GM21423 (cell line): ENCODE measurements around the gene GZMM.

Experiments used
- ATAC-seq: cut with Tn5 transposase; IDR thresholded peaks from one replicate; pipeline ENCODE4 v1.9.1; 2021; ENCODE audit warnings: mild to moderate bottlenecking, moderate library complexity; ENCODE audit not compliant: unreplicated experiment

GZMM gene

DNA sequence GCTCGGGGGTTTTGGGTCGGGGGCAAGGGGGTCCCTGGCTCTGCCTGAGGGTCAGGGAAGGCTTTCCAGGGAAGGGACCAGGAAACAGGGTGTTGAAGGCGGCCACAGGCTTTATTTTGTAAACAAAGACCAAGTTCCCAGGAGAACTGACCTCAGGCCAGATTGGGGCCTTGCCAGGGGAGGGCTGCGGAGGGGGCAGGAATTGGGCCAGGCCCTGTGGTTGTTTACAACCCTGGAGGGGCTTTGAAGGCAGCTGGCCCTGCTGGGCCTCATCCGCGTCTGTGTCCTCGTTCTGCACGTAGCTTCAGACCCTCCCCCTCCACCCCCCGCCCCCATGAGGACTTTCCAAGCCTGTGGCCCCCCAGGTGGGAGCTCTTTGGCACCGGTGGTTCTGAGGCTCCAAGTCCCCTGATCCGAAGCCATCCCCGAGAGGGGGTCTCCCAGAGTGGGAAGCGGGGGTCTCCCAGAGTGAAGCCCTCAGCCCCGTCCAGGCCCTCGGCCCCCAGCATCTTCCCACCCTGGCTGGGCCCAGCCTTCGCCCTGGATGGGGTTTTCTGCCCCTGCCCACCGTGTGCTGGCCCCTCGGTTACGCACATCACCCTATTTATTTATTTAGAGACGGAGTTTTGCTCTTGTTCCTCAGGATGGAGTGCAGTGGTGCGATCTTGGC, 15.1 kb downstream of the GZMM start:
- ATAC-seq, result no peak

DNA sequence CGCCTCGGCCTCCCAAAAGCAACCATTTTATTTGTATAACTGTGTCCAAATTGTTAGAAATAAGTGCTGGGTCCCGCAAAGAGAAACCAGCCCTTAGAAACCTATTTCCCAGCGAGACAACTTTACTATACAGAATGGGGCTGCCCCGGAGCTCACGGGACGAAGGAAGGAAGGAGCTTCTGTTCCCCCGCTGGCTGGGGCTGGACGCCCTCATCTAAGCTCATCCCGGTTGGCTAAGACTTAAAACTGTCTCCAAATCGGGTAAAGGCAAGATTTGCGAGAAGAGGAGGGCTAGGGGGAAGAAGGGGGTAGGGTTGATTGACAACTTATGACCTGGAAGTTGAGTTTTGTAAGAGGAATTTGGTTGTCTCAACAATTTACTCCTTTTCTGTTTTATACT, 16.3 kb downstream of the GZMM start:
- ATAC-seq, result no peak

DNA sequence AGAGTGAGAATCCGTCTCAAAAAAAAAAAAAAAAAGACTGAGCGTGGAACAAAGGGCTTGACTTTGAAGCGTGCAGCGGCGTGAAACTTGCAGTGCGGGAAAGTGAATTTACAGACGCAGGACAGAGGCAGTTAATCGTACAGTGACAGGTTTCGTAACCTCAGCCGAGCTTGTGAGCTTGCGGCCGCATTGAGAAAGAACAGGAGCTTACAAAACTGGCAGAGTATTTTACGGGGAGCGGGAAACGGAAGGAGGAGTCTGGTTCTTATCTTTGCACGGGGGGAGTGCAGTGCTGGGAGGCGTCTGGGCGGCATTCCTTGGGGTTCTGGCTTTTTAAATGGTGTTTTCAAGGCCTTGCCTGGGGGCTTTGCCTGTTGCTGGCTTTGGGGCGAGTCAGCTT, 22.6 kb downstream of the GZMM start:
- no peak for ATAC-seq

DNA sequence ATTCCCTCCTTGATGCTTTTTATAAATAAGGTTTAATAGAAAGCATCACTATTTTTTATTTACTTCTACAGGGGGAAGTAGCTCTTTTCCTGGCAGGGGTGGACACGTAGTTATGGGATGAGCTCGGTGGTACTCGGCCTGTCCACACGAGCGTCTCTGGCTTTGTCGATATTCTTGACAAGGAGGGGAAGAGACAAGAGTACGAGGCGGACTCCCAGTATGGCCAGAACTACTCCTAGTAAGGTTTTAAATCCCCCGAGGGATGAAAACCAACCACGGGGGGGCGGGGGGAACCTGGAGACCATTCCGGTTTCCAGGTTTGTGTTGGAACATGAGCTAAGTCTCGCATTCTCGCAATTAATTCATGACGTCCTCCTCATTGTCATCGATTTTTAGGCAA, 23.0 kb downstream of the GZMM start:
- ATAC-seq, result no peak

DNA sequence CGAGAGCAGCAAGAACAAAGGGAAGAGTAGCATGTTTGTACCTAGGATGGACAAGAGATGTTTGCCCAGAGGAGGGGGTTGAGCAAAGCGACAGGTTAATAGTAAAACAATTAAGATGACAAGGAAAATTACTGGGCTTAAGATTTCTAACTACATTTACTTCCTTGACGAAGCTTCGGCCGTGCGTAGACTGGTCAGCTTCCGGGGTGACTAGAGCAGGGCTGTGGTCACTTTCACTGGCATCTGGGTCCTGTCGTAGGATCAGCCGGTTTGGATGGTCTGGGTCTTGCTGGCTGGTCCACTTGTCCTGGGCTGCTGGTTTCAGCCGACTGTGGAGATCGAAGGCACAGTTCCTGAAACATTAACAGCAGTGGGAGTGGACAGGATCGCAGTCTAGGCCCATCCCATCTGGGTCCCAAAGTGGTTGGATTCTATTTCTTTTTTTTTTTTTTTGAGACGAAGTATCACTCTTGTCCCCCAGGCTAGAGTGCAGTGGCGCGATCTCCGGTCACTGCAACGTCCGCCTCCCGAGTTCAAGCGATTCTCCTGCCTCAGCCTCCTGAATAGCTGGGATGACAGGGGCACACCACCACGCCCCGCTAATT, 23.5 kb downstream of the GZMM start:
- ATAC-seq, result no peak

DNA sequence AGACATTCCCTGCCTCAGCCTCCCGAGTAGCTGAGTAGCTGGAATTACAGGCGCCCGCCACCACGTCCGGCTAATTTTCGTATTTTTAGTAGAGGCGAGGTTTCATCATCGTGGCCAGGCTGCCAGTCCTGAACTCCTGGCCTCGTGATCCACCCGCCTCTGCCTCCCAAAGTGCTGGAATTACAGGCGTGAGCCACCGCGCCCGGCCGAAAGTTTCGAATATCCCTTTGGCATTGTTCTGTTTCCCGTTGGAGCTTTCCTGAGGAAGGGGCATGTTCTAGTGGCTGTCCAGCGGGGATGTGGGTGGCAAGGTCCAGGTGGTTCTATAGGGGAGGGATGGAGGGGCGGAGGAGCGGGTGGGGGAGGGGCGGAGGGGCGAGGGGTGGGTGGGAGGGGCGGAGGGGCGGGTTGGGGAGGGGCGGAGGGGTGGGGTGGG, 26.4 kb downstream of the GZMM start:
- no peak for ATAC-seq

DNA sequence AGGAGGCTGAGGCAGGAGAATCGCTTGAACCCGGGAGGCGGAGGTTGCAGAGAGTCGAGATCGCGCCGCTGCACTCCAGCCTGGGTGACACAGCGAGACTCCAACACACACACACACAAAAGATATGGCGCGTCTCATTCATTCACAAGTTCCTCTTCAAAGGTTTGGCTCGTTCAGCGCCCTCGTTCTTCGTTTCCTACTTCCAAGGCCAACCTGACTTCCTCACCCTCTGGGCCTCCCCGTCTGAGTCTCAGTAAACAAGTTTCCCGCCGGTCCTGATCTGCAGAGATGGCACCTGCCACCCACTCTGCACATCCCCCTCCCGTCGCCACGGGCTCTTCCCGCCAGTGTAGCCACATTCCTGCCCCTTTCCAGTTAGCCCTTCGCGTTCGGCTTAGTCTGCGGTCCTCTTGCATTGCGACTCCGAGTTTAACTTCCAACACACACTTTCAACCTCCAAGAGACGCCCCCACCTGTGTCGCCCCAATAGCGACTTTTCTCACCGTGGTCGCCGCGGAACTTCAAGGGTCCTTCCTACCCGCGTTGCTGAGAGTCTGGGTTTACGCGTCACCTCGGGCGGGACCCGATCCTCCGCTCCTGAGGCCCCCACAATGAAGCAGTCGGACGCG, 27.2 kb downstream of the GZMM start:
- no peak for ATAC-seq

DNA sequence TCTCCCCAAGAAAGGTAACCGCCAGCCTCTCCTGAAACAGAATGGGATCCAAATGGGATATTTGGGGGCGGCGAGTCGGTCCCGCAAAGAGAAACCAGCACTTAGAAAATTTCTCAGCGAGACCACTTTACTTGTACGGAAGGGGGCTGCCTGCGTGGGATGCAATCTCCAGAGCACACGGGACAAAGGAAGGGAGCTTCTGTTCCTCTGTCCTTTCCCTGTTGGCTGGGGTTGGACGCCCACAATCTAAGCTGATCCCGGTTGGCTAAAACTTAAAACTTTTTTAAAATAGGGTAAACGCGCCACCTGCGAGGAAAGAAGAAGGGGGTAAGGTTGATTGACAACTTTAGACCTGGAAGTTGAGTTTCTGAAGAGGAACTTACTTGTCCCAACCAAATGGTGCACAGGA, 27.7 kb downstream of the GZMM start:
- no peak for ATAC-seq

DNA sequence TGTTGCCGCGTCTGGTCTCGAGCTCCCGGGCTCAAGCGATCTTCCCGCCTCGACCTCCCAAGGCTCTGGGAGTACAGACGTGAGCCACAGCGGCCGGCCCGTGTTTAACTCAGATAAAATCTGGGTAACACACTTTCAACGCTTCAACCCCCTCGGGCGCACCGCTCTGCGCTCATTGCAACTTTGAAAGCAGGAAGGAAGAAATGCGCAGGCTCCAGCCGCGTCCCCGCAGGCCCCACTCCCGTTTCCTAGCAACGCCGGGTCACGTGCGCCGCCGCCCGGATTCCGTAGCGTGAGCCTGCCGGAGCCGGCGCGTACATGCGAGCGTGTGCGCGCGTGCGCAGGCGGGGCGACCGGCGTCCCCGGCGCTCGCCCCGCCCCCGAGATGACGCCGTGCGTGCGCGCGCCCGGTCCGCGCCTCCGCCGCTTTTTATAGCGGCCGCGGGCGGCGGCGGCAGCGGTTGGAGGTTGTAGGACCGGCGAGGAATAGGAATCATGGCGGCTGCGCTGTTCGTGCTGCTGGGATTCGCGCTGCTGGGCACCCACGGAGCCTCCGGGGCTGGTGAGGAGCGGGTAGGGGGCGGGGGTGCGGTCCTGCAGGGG, 28.4 kb downstream of the GZMM start, which contains the start of gene BSG:
Gene BSG, plus strand, starts transcription at position 457 of the 603 bp plus-strand sequence. Its CDS starts 39 bp downstream, at position 496.
- ATAC-seq, result peak; percentile 70

DNA sequence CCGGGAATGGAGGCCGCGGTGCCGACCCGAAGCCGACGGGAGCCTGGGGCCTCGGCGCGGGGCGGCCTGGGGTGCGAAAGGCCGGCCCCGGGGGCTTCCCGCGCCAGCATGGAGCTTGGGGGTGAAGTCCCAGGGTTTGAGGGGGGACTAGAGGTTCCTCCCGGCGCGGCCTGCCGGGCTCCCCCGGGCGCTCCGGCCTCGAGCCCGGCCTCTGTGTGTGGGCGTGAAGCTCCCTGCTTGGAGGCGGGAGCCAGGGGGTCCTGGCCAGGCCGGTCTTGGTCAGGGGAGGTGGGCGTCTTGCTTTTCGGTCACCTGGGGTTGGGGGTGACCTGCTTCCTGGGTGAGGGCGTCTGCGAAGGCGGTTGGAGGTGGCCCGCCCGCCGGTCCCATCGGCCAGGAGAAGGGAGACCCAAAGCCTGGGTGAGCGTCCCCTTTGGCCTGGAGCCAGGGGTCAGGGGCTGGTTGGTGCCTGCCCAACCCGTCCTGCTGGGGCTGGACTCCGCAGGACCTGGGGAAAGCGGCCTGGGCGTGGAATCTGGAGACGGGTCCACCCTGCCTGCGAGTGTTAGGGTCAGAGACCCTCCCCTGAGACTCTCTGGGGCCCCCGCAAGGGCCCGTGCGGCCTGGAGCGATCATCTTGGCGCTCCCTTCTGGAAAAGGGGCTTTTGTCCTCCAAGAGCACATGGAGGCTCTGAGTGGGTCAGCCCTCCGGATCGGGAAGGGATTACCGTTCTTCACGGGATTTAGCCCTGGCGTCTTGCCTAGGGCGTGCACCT, 29.1 kb downstream of the GZMM start:
- peak; percentile 5 for ATAC-seq

DNA sequence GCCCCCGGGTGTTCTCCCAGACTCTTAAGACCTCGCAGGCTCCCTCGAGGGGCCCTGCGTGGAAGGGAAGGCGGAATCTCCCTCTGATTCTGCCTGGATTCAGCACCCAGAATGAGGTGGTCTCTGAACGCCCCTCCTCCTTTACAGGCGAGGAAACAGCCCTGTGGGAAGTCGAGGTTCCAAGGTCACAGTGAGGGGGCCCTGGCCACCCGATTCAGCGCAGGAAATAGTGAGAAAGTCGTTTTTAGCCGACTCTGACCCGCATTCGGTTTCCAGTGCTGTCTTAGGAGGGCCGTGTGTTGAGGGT, 29.6 kb downstream of the GZMM start:
- no peak for ATAC-seq

DNA sequence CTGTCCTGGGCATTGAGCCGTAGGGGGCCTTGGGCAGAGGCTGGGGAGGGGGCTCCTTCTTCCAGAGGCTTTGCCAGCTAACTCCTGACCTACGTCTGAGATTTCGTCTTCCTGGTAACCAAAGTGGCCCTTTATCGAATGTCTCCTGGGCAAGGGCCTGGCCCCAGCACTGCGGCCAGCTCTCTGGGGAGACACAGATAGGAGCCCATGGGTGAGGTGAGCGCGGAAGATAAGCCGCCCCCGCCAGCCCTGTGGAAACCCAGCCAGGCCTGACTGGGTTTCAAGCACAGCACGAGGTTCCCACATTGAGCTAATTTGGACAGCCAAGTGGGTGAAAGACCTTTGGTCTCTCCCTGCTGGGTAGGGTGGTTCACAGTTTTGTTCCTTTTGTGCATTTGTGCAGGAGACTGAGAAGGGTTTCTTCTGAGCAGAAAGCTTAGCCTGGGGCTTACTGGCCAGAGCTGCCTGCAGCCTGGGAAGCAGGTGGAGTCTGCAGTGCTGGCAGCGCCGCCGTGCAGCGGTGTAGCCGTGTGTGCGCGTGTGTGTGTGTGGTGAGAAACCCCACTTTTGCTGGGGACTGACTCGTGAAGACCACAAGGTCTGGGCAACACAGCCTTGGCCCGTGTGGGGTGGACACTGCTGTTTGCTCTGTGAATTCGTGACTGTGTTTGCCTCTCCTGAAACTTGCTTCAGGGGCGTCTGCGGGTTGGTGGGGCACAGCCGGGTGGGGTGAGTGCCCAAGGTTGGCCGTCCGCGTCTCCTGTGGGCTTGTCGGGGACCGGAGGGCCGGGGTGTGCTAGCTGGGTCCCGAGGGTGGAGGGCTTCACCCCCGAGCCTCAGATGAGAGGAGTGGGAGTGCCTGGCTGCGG, 31.0 kb downstream of the GZMM start:
- ATAC-seq, result no peak

DNA sequence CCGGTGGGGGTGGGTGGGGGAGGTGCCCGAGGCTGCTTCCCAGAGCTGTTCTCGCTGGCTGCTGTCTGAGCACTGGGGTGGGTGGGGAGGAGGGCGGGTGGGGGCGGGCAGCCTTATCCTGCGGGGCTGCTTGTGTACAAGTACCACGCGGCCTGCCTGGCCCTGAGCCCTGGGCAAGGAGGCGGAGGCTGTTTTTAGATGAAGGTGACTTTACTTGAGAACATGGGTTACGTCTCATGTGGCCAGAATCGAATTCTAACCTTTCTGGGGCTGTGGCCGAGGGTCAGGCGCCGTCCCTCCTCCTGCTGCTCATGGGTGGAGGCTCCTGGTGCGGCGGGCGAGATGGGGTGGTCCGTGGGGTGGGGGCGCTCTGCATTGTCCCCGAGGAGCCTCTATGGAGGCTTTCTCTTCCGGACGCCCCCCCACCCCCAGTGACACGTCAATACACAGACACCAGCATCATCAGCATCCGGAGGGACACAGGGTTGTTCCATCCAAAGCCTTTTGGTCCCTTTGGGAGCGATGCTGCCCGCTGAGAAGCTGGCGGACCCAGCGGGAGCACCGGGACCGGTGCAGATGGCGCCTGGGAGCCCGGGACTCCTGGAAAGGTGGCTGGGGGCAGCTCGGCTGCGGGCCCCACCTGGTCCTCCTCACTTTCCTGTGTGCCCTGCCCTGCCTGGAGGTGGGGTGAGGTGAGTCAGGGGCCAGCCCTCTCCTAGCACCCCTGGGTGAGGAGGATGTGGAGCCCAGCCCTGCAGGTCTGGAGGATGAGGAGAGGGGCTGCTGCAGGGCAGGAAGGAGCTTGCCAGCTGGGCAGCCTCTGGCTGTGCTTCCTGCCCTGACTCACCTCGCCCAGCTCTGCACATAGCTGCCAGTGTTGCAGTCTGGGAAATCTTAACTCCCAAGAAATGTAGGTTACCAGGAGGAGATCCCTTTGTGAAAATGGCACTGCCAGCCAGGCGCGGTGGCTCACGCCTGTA, 32.0 kb downstream of the GZMM start:
- ATAC-seq, result no peak

DNA sequence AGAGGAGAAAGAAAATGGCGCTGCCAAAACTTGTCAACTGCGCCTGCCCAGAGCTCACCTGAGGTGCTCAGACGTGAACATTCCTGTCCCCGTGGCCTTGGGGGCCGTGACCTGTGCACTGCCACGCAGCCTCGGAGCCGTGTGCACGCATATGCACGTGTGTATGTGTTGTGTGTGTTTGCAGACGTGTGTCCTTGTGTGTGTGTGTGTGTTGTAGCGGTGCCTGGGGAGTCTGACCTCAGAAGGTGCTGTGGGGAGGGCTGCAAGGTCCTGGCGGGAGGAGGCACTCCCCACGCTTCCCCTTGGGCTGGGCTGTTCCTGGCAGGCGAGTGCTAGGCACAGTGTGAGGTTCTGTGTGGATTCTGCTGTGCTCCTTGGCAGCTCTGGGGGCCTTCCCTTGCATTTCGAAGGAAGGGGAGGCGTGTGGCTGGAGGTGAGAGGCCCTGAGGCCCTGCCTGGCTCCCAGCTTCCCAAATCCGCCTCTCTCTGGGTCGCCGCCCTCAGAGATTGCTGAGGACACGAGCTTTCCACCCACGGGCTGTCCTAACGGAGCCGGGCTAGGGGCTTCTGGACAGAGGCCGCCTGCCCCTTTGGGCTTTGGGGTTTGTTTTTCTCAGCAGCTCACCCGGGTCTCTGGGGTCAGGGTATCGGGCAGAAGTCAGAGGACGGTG, 33.0 kb downstream of the GZMM start:
- no peak for ATAC-seq

DNA sequence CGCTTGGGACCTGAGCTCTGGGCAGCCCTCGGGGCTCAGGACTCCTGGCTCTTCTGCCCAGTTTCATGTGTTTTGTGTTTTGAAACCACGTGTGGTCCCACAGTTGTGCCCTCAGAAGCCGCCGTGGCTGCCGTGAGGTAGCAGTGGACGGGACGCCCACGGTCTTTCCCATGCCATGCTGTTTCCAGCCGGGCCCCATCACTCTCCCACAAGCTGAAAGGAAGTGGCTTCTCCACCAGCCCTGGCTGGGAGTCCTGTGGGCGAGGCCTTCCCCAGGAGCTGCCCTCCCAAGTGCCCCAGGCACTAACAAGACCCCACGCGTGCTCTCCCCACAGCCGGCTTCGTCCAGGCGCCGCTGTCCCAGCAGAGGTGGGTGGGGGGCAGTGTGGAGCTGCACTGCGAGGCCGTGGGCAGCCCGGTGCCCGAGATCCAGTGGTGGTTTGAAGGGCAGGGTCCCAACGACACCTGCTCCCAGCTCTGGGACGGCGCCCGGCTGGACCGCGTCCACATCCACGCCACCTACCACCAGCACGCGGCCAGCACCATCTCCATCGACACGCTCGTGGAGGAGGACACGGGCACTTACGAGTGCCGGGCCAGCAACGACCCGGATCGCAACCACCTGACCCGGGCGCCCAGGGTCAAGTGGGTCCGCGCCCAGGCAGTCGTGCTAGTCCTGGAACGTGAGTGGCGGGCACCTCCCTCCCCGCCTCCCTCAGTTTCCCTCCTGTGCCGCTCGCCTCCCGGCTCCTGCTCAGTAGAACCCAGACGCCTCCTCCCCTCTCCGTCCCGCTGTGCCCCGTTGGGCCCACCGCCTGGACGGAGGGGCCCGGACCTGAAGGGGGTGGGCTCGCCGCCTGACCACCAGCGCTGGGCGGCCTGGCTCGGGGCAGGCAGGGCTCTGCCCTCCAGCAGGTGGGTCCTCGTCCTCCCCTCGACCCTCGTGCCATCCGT, 33.9 kb downstream of the GZMM start:
- no peak for ATAC-seq

DNA sequence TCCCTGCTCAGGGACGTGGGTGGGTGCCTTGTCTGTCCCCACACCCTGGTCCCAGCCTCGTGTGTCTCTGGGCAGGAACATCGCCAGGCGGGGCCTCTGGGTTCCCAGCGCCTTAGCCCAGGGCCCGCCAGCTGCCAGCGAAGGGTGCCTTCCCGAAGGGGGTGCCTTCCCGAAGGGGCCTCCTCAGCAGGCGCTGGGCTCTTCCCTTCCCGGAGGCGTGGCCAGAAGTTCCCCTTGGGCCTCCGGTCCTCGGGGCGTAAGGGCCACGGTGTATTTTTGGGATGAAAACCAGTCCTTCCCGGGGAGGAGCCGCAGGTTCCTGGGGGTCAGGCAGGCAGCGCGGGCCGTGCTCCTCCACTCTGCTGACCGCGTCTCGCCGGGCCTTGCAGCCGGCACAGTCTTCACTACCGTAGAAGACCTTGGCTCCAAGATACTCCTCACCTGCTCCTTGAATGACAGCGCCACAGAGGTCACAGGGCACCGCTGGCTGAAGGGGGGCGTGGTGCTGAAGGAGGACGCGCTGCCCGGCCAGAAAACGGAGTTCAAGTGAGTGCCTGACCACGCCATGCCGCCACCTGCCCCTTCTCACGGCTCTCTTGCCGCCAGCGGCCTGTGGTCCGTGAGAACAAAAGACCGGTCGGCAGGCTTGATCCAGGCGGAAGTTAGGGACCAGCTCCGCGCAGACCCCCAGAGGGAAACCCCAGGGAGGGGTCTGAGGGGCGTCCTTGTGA, 35.4 kb downstream of the GZMM start:
- no peak for ATAC-seq

DNA sequence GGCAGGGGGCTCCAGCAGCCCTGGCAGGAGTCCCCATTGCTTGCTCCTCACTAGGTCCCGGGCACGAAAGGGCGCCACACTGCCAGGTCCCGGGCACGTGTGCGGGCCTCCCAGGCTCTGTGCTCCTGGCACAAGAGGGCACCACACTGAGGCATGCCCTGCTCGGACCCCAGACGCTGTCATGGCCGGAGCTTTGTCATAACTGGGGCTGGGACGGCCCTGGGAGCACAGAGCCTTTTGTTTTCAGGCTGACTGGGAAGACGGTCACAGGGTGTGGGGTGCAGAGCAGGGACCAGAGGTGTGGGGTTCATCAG, 35.9 kb downstream of the GZMM start:
- no peak for ATAC-seq
